GM12875 (cell line): ENCODE measurements around the gene ERBB2.
"Not testable (repeated sequence)": the region's sequence is repeated elsewhere in the genome, so short reads cannot be mapped to it uniquely, and the experiment has no call there.

Experiments
- H3K4me3 ChIP-seq: one replicate; pipeline ENCODE4 v1.5.1; 2011; ENCODE audit warnings: low read depth, low read length, control low read depth
- CTCF ChIP-seq: IDR thresholded peaks from 2 replicates; pipeline ENCODE4 v1.5.1; 2011; ENCODE audit warnings: low read depth, mild to moderate bottlenecking, control low read depth, inconsistent platforms, low read length, moderate library complexity, borderline replicate concordance; ENCODE audit not compliant: insufficient read depth

ERBB2 gene

GRCh38 chr17:39688945-39689344, 10.9 kb upstream of the ERBB2 start:
- TF ChIP-seq CTCF: no peak
- H3K4me3 ChIP-seq: no peak overlapping the region

GRCh38 chr17:39694593-39694992, 5.3 kb upstream of the ERBB2 start:
- no peak for TF ChIP-seq CTCF
- no peak overlapping the region for H3K4me3 ChIP-seq

- TF ChIP-seq CTCF: no peak
- H3K4me3 ChIP-seq: no peak overlapping the region
Observed at GRCh38 chr17:39695089-39695474, 4.8 kb upstream of the ERBB2 start.

- TF ChIP-seq CTCF: no peak
- H3K4me3 ChIP-seq: no peak overlapping the region
Observed at GRCh38 chr17:39696731-39697130, 3.1 kb upstream of the ERBB2 start.

GRCh38 chr17:39697961-39698360, 1.9 kb upstream of the ERBB2 start:
- TF ChIP-seq CTCF: no peak
- H3K4me3 ChIP-seq: no peak overlapping the region

GRCh38 chr17:39699157-39699817, 577 bp upstream of the ERBB2 start:
- H3K4me3 ChIP-seq: not testable (repeated sequence)

GRCh38 chr17:39700148-39700987, 504 bp downstream of the ERBB2 start:
- TF ChIP-seq CTCF: no peak

More at GRCh38 chr17:39700148-39700987, 504 bp downstream of the ERBB2 start:
- H3K4me3 ChIP-seq: no peak overlapping the region
